Naive thymus-derived CD8-positive, alpha-beta T cell (primary cell): ENCODE data around the gene RAB3B. TPM values are rescaled to one million over a fixed set of nuclear protein-coding genes. Genes with fewer than 3 reads are reported as not detected.
"Not testable (repeated sequence)": the region's sequence is repeated elsewhere in the genome, so short reads cannot be mapped to it uniquely, and the experiment has no call there.

Experiments used
- ATAC-seq, 2 donors: fragments of 150-1000 bp; cut with Tn5 transposase in 1 of 2; sonication (Bioruptor Pico), chemical (Tn5 transposase) in 1 of 2; 1 replicate in 1 of 2; 2 replicates in 1 of 2; pipeline ENCODE4 v1.10.0; 2021; ENCODE audit warnings: mild to moderate bottlenecking in 2 of 2, moderate library complexity in 2 of 2
- POLR2A ChIA-PET: fragments of 350-600 bp; sonication (Branson Sonifier 250); formaldehyde crosslinking; loops from one replicate; lab custom pipeline; 2021; ENCODE audit warnings: antibody characterized with exemption; lab: Charles Lee
- DNase-seq, 10 donors: peaks; one replicate each; pipeline versions ENCODE4 v3.0.0 to v3.0.0-alpha.2; 2020 to 2022
- H3K27ac Mint-ChIP-seq, 10 donors: one replicate each; pipeline ENCODE4 v1.8.0; 2020 to 2022; ENCODE audit warnings: mild to moderate bottlenecking in 10 of 10, mixed read lengths in 10 of 10, moderate library complexity in 4 of 10, inconsistent platforms in 1 of 10
- H3K27me3 Mint-ChIP-seq, 5 donors: one replicate each; pipeline ENCODE4 v1.8.0; 2021 to 2022; ENCODE audit warnings: mixed read lengths in 5 of 5
- H3K36me3 Mint-ChIP-seq, 3 donors: one replicate each; pipeline ENCODE4 v1.8.0; 2020 to 2022; ENCODE audit warnings: mixed read lengths in 3 of 3, mild to moderate bottlenecking in 2 of 3, inconsistent platforms in 1 of 3
- H3K4me1 Mint-ChIP-seq, 4 donors: one replicate each; pipeline ENCODE4 v1.8.0; 2021 to 2022; ENCODE audit warnings: mixed read lengths in 4 of 4
- H3K4me3 Mint-ChIP-seq, 10 donors: one replicate each; pipeline ENCODE4 v1.8.0; 2020 to 2022; ENCODE audit warnings: mild to moderate bottlenecking in 10 of 10, mixed read lengths in 10 of 10, moderate library complexity in 6 of 10, inconsistent platforms in 1 of 10
- H3K9me3 Mint-ChIP-seq, 9 donors: one replicate each; pipeline ENCODE4 v1.8.0; 2020 to 2022; ENCODE audit warnings: mixed read lengths in 9 of 9, mild to moderate bottlenecking in 3 of 9, inconsistent platforms in 1 of 9, moderate library complexity in 1 of 9
- polyA plus RNA-seq, 3 donors: library from polyadenylated mRNA; unstranded; fragments of 300-500 nt; fragmentation: Illumina TruSeq; gene quantifications; one replicate each; pipeline ENCODE4 v1.2.3, GENCODE V29; 2021
- total RNA-seq, 8 experiments: library from RNA in 2 of 8; stranded (reverse) in 2 of 8; gene quantifications; one replicate each; pipeline ENCODE4 v1.2.3 and lab custom pipeline; 2021 to 2026

The RAB3B gene
- total and polyA plus RNA-seq, 5 experiments from 2014 or later = 0.01 to 0.05 (median 0.05) TPM; not detected in 2

GRCh38 chr1:52008071-52008809 is 17.7 kb upstream of the RAB3B start:
- ATAC-seq (no peak), DNase-seq (no peak)
- H3K9me3 Mint-ChIP-seq = no peaks in the 10 kb centered on the region
- no peaks in the 10 kb centered on the region for H3K36me3 Mint-ChIP-seq
- H3K4me1 Mint-ChIP-seq = no peaks in the 10 kb centered on the region
- peaks cover 0 to 36% (median 20%) of the 10 kb centered on the region in 5 donors for H3K27me3 Mint-ChIP-seq
- H3K4me3 Mint-ChIP-seq = no peak overlapping the region
- POLR2A ChIA-PET = no interaction called here
- no peak overlapping the region for H3K27ac Mint-ChIP-seq

DNA sequence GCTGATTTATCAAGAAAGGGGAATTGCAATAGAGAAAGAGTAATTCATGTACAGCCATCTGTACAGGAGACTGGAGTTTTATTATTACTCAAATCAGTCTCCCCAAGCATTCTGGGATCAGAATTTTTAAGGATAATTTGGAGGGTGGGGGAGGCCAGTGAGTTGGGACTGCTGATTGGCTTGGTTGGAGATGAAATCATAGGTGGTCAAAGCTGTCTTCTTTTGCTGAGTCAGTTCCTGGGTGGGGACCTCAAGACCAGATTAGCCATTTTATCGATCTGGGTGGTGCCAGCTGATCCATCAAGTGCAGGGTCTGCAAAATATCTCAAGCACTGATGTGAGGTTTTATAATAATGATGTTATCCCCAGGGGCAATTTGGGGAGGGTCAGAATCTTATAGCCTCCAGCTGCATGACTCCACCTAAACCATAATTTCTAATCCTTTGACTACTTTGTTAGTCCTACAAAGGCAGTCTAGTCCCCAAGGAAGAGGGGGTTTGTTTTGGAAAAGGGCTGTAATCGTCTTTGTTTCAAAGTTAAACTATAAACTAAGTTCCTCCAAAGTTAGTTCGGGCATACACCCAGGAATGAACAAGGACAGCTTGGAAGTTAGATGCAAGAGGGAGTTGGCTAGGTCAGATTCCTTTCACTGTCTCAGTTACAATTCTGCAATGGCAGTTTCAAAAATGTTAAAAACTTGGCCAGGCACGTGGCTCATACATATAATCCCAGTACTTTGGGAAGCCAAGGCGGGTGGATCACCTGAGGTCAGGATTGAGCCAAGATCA is 16.9 kb upstream of the RAB3B start:
- H3K4me3 Mint-ChIP-seq = no peak overlapping the region
- POLR2A ChIA-PET = no interaction called here

GRCh38 chr1:52006081-52006553 is 15.6 kb upstream of the RAB3B start:
- H3K27ac Mint-ChIP-seq, H3K4me1 Mint-ChIP-seq, DNase-seq, H3K4me3 Mint-ChIP-seq, H3K36me3 Mint-ChIP-seq, ATAC-seq, H3K9me3 Mint-ChIP-seq, POLR2A ChIA-PET: not testable (repeated sequence)
- peaks cover 0 to 39% (median 25%) of the 10 kb centered on the region in 5 donors for H3K27me3 Mint-ChIP-seq

More for the DNA sequence above, 16.9 kb upstream of the RAB3B start:
- ATAC-seq = no peak
- no peak for DNase-seq
- Mint-ChIP-seq H3K9me3 (no peaks in the 10 kb centered on the region), H3K4me1 (no peaks in the 10 kb centered on the region), H3K27me3 (peaks cover 0 to 37% (median 23%) of the 10 kb centered on the region in 5 donors), H3K27ac (no peak overlapping the region), H3K36me3 (no peaks in the 10 kb centered on the region)

DNA sequence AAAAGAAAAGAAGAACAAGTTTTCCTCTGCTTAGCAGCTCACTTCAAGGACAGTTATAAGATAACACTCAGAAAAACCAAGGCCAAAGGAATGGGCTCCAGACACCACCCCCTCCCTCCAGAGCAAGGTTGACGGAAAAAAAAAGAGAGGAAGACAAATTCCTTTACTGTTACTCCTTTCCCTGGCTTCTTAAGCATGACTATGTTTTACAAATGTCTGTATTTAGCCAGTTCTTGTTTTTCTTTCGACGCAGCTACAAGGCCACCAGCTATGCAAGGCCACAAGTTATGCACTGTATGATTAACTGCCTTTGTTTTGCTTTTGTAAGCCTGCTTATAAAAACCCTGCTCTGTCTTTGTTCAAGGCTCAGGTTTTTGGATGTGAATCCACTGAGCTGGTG is 15.0 kb upstream of the RAB3B start:
- H3K9me3 Mint-ChIP-seq, ATAC-seq, H3K4me3 Mint-ChIP-seq, H3K4me1 Mint-ChIP-seq, H3K36me3 Mint-ChIP-seq, DNase-seq, POLR2A ChIA-PET, H3K27ac Mint-ChIP-seq: not testable (repeated sequence)
- peaks cover 0 to 39% (median 25%) of the 10 kb centered on the region in 5 donors for H3K27me3 Mint-ChIP-seq

GRCh38 chr1:52003877-52004276 is 13.4 kb upstream of the RAB3B start:
- no peak for ATAC-seq
- Mint-ChIP-seq H3K36me3 (no peaks in the 10 kb centered on the region), H3K4me3 (no peak overlapping the region), H3K27ac (no peak overlapping the region), H3K27me3 (peaks cover 0 to 32% (median 19%) of the 10 kb centered on the region in 5 donors), H3K4me1 (no peaks in the 10 kb centered on the region), H3K9me3 (no peaks in the 10 kb centered on the region)
- POLR2A ChIA-PET = no interaction called here
- DNase-seq = no peak

GRCh38 chr1:52002038-52002917 is 11.8 kb upstream of the RAB3B start:
- ATAC-seq (peak; percentile 95 to 96), DNase-seq (peak in 9 of 10 donors; percentile 11 to 76 (median 67))
- Mint-ChIP-seq H3K9me3 (no peaks in the 10 kb centered on the region), H3K27ac (no peak overlapping the region), H3K4me3 (no peak overlapping the region), H3K4me1 (no peaks in the 10 kb centered on the region), H3K27me3 (peaks cover 6 to 28% (median 19%) of the 10 kb centered on the region in 5 donors), H3K36me3 (no peaks in the 10 kb centered on the region)
- POLR2A ChIA-PET = no interaction called here

- Mint-ChIP-seq H3K9me3 (no peaks in the 10 kb centered on the region), H3K36me3 (no peaks in the 10 kb centered on the region), H3K27ac (peak overlapping the region in 1 of 10 donors; percentile 19), H3K4me1 (no peaks in the 10 kb centered on the region), H3K4me3 (no peak overlapping the region), H3K27me3 (peaks cover 5 to 24% (median 17%) of the 10 kb centered on the region in 5 donors)
- POLR2A ChIA-PET = no interaction called here
- ATAC-seq (no peak), DNase-seq (no peak)
Observed at GRCh38 chr1:51998701-51999100, 8.2 kb upstream of the RAB3B start.

DNA sequence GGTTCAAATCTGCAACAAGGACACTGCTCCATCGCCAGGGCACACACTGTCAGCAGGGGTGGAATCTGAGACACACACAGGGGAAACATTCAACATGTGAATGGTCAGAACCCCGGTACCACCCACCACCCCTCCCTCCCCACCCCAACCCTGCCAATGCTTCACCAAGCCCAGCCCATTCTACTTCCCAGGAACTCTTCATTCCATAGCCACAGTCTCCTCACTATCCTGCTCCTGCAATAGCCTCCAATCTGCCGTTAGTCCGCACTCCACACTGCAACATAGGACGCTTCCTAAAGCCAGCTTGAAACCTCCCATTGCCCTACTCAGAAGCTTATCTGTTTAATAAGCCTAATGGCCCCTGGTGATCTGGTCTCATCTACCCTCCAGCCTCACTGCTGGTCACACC is 7.5 kb upstream of the RAB3B start:
- ATAC-seq (no peak), DNase-seq (no peak)
- H3K27me3 Mint-ChIP-seq = peaks cover 7 to 29% (median 20%) of the 10 kb centered on the region in 5 donors
- peak overlapping the region in 2 of 10 donors; percentile 19 to 32 for H3K27ac Mint-ChIP-seq
- no peaks in the 10 kb centered on the region for H3K4me1 Mint-ChIP-seq
- no peaks in the 10 kb centered on the region for H3K36me3 Mint-ChIP-seq
- H3K4me3 Mint-ChIP-seq = no peak overlapping the region
- POLR2A ChIA-PET = no interaction called here
- no peaks in the 10 kb centered on the region for H3K9me3 Mint-ChIP-seq

DNA sequence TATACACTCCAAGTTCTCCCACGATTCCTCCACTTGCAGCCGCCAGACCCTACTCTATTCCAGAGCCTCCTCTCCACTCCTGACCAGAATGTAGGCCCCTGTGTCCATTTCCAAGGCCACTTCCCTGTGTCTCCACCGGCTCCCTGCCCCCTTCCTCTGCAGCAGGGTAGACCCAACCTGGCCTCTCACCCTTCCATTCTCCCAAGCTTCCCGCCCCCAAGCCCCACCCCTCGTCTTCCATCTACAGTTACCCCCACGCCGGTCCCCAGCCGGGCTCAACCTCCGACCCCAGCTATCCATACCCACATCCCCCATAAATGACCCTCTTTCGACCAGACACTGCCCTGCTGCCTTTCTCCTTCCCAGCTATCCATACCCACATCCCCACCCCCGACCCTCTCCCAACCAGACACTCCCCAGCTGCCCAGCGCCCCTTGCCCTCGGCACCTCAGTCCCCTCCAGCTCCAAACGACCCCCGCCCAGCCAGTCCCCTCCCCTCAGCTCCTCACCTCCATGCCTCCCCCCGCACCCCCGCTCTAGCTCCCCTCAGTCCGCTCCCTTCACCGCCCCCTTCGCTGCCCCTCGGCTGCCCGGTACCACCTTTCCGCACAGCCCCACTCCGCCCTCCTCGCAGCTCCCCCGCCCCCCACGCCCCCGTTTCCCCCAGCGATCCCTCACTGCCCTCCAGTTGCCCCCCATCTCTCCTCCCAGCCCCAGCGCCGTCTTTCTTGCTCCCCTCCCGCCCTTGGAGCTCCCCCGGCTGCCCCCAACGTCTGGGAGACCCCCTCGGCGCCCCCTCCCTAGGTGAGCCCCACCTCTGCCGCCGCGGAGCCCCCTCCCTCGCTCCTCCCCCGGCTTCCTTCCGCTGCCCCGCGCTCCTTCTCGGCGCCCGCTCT is 670 bp downstream of the RAB3B start:
- peaks cover 17 to 31% (median 27%) of the 10 kb centered on the region in 5 donors for H3K27me3 Mint-ChIP-seq
- ATAC-seq = no peak
- peak in 2 of 10 donors; percentile 4 to 9 for DNase-seq

DNA sequence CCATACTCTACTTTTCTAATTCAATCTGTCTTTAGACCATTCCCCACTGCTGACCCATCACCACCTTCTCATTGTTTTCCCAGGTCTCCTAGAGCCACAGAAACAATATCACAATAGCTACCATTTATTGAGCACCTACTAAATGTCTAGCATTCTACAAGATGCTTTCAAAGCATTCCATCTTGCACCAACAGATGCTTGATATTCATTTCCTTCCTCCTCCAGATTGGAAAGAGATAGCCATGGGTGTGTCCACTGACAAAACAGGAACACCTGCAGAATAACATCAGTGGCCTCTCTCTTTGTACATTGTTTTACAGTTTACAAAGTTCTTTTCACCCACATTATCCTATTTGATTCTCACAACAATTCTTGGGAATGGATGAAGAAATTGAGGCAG is 2.2 kb downstream of the RAB3B start:
- Mint-ChIP-seq H3K27ac (peak overlapping the region in 1 of 10 donors; percentile 2), H3K36me3 (no peaks in the 10 kb centered on the region), H3K4me1 (peaks cover 10 to 24% (median 19%) of the 10 kb centered on the region in 4 donors), H3K27me3 (peaks cover 14 to 22% (median 20%) of the 10 kb centered on the region in 5 donors), H3K9me3 (no peaks in the 10 kb centered on the region), H3K4me3 (peak overlapping the region in 7 of 10 donors; percentile 3 to 84 (median 43))
- POLR2A ChIA-PET = no interaction called here
- no peak for DNase-seq
- no peak for ATAC-seq

More for the DNA sequence above, 670 bp downstream of the RAB3B start:
- Mint-ChIP-seq H3K9me3 (no peaks in the 10 kb centered on the region), H3K4me3 (peak overlapping the region; percentile 62 to 87 (median 76)), H3K36me3 (no peaks in the 10 kb centered on the region), H3K4me1 (peaks cover 10 to 24% (median 19%) of the 10 kb centered on the region in 4 donors), H3K27ac (peak overlapping the region in 5 of 10 donors; percentile 6 to 76 (median 44))
- POLR2A ChIA-PET = interaction anchor here (0.6 kb wide), 1 partner anchor 10 kb away, joined by 3 read pairs; no protein-coding TSS in a partner anchor

GRCh38 chr1:51986718-51987117 is 3.8 kb downstream of the RAB3B start:
- Mint-ChIP-seq H3K4me1 (peaks cover 10 to 20% (median 13%) of the 10 kb centered on the region in 4 donors), H3K27ac (peak overlapping the region in 3 of 10 donors; percentile 65 to 82 (median 79)), H3K36me3 (no peaks in the 10 kb centered on the region), H3K9me3 (no peaks in the 10 kb centered on the region), H3K27me3 (peaks cover 0 to 9% (median 5%) of the 10 kb centered on the region in 5 donors), H3K4me3 (no peak overlapping the region)
- ATAC-seq (no peak), DNase-seq (no peak)
- POLR2A ChIA-PET = no interaction called here
